ENCODE results near the gene ZG16B.

Gene ZG16B

GRCh38 chr16:2825049-2825742, 4.9 kb upstream of the ZG16B start:
- DNase-seq: no peak

- DNase-seq: no peak
These were observed 4.2 kb upstream of the ZG16B start for GRCh38 chr16:2825906-2826305.

- DNase-seq: no peak
These were observed 3.3 kb upstream of the ZG16B start for GRCh38 chr16:2826591-2827373.

- no peak for DNase-seq
These were observed 2.7 kb upstream of the ZG16B start for GRCh38 chr16:2827374-2827791.

- DNase-seq: no peak
These were observed 2.1 kb upstream of the ZG16B start for GRCh38 chr16:2827831-2828520.

- DNase-seq: no peak
These were observed 1.6 kb upstream of the ZG16B start for GRCh38 chr16:2828521-2828840.

- DNase-seq: no peak
These were observed 1.1 kb upstream of the ZG16B start for GRCh38 chr16:2828876-2829430.

- DNase-seq: no peak
These were observed 222 bp downstream of the ZG16B start for GRCh38 chr16:2830355-2830695.

- DNase-seq: no peak
These were observed 1.1 kb downstream of the ZG16B start for GRCh38 chr16:2831203-2831602.

- no peak for DNase-seq
These were observed 3.7 kb downstream of the ZG16B start for GRCh38 chr16:2833776-2834175.

- no peak for DNase-seq
These were observed 4.9 kb downstream of the ZG16B start for GRCh38 chr16:2834968-2835367.

- no peak for DNase-seq
These were observed 5.8 kb downstream of the ZG16B start for GRCh38 chr16:2835638-2836493.

GRCh38 chr16:2836646-2837508, 6.8 kb downstream of the ZG16B start:
- no peak for DNase-seq

GRCh38 chr16:2838928-2839327, 8.8 kb downstream of the ZG16B start:
- DNase-seq: no peak

- no peak for DNase-seq
These were observed 9.7 kb downstream of the ZG16B start for GRCh38 chr16:2839650-2840450.

GRCh38 chr16:2840914-2841313, 10.8 kb downstream of the ZG16B start:
- DNase-seq: no peak

GRCh38 chr16:2841606-2842339, 11.7 kb downstream of the ZG16B start:
- no peak for DNase-seq

GRCh38 chr16:2842340-2843000, 12.4 kb downstream of the ZG16B start:
- DNase-seq: peak; percentile 49 to 68 (median 55)

- DNase-seq: no peak
These were observed 13.4 kb downstream of the ZG16B start for GRCh38 chr16:2843526-2843925.

- DNase-seq: no peak
These were observed 15.0 kb downstream of the ZG16B start for GRCh38 chr16:2845116-2845515.
